Heart left ventricle (tissue), 16 donors: ENCODE data around the gene RABL6. TPM values are rescaled to one million over a fixed set of nuclear protein-coding genes. Genes with fewer than 3 reads are reported as not detected.
"Not testable (repeated sequence)": the region's sequence is repeated elsewhere in the genome, so short reads cannot be mapped to it uniquely, and the experiment has no call there.

Source experiments
- ATAC-seq, 4 donors: fragments of 200-7000 bp; cut with Tn5 transposase; one replicate each; pipeline ENCODE4 v1.9.1; 2020 to 2022; ENCODE audit warnings: moderate library complexity in 4 of 4, mild to moderate bottlenecking in 3 of 4, moderate number of reproducible peaks in 1 of 4
- DNase-seq, 5 donors: peaks; one replicate each; pipeline ENCODE4 v3.0.0-alpha.2; 2020
- H3K27ac ChIP-seq, 12 donors: fragments of 200-600 bp; sonication (generic) in 4 of 12; one replicate each; pipeline versions ENCODE4 v1.5.0 to v1.8.0; 2016 to 2022; ENCODE audit warnings: mild to moderate bottlenecking in 2 of 12
- H3K27me3 ChIP-seq, 9 donors: fragments of 200-600 bp; sonication (generic) in 2 of 9; one replicate each; pipeline versions ENCODE4 v1.5.1 to v1.8.0; 2016 to 2022; ENCODE audit warnings: mild to moderate bottlenecking in 3 of 9
- H3K36me3 ChIP-seq, 9 donors: fragments of 200-600 bp; sonication (generic) in 2 of 9; one replicate each; pipeline versions ENCODE4 v1.5.0 to v1.8.0; 2018 to 2022; ENCODE audit warnings: mild to moderate bottlenecking in 2 of 9
- H3K4me1 ChIP-seq, 12 donors: fragments of 200-600 bp; sonication (generic) in 4 of 12; one replicate each; pipeline versions ENCODE4 v1.5.0 to v1.8.0; 2016 to 2022; ENCODE audit warnings: mild to moderate bottlenecking in 3 of 12
- H3K4me3 ChIP-seq, 12 donors: fragments of 200-600 bp; sonication (generic) in 4 of 12; one replicate each; pipeline versions ENCODE4 v1.5.0 to v1.8.0; 2017 to 2022; ENCODE audit warnings: mild to moderate bottlenecking in 9 of 12, moderate library complexity in 4 of 12
- H3K9me3 ChIP-seq, 12 donors: fragments of 200-600 bp; sonication (generic) in 4 of 12; one replicate each; pipeline versions ENCODE4 v1.5.0 to v1.8.0; 2016 to 2022; ENCODE audit warnings: mild to moderate bottlenecking in 1 of 12
- POLR2A ChIP-seq, 2 donors: fragments of 450-650 bp; IDR thresholded peaks; one replicate each; pipeline ENCODE4 v1.6.1; 2017; ENCODE audit warnings: antibody characterized with exemption in 2 of 2, mild to moderate bottlenecking in 2 of 2, moderate library complexity in 2 of 2
- WGBS, 4 donors: extraction: QIAGEN DNeasy Blood & Tissue Kit in 2 of 4; methylation state at CpG; one replicate each; pipeline versions ENCODE4 v1.1.5 to v1.1.7; 2013 to 2018; 5-methylcytosine and 5-hydroxymethylcytosine counted together
- intact Hi-C, 10 donors: fragments of 100-400 bp; cut with DNase I; formaldehyde crosslinking; loops; one replicate each; pipeline versions ENCODE4 v1.11.1 to v1.14.2; 2022
- polyA plus RNA-seq, 2 donors: library from polyadenylated mRNA; stranded (reverse); fragments of 200-250 nt; gene quantifications; one replicate each; pipeline ENCODE4 v1.2.3, GENCODE V29; 2013
- total RNA-seq, 9 donors: library from RNA; depleted of rRNA in 2 of 9; stranded (reverse); fragments of >200 nt in 2 of 9; fragmentation: NEBNext Ultra II Directional in 3 of 9; extraction: Animal tissue kit (Norgen Biotek cat#: 25700) in 3 of 9; gene quantifications; one replicate each; pipeline versions ENCODE4 v1.1.0 to v1.2.4, GENCODE V29; 2016 to 2023
- TF ChIP-seq, protein P1 (sequence below), 12 donors: fragments of 200-600 bp; sonication (generic) in 4 of 12; IDR thresholded peaks; one replicate each; pipeline versions ENCODE4 v1.5.0 to v1.8.0; 2018 to 2022; ENCODE audit warnings: antibody characterized with exemption in 12 of 12, mild to moderate bottlenecking in 5 of 12
- donor health status: ischemic (EF 13 %, LVEDD 7.1; RV severe dilation, severe dysfunction).
- donor health status: healthy with polysubstance abuse.
- donor health status: DM: no; HTN: yes; CAD: no.
- donor health status: DM: no; HTN: no; CAD: no.
- donor health status: ischemic (EF 25% LVEDD 6.9; RV normal size, moderate dysfunction).
- donor health status: ischemic (EF 25% LVEDD 5.7; RV mildly dilated, moderate dysfunction).
- donor health status: healthy.
- donor health status: DM: yes; HTN: yes; CAD: no.
- donor health status: ischemic (EF 35%, LVEDD 5.7; RV mildly dilated, moderate dysfunction).
- donor health status: nonischemic (EF 11% LVEDD 7.7; RV severe dilation, severe dysfunction).
- donor health status: DM: yes; HTN: yes; CAD: no.
- donor health status: PGD.
- donor health status: ischemic (EF 29% LVEDD 5.4; RV normal size, mild dysfunction).
- donor health status: nonischemic (EF 23%, LVEDD 6.1; RV moderate dilation, normal function).

RABL6 gene
- total and polyA plus RNA-seq, 11 donors, result 59.4 to 90.8 (median 71.6) TPM

DNA sequence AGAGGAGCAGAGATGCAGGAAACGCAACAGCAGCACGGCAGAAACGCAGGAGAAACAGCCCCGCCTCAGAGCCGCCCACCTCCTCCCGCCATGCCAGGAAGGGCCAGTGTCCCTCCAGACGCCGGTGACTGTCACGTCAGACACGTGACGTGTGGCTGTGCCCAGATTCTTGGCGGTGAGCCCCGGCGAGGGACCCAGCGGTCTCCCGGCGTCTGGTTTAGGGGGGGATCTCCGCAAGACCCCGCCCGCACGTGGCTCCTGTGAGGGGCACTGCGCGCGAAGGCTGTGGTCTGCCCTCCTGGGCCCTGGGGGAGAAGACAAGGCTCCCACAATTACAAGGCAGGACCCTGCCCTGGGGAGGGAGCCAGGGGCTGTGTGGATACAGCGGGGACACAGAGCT is 47.3 kb upstream of the RABL6 start:
- H3K4me1 ChIP-seq, result peaks cover 0 to 20% (median 2%) of the 10 kb centered on the region in 12 donors
- DNase-seq (peak in 1 of 5 donors; percentile 59), ATAC-seq (no peak)
- no peak overlapping the region for H3K4me3 ChIP-seq
- intact Hi-C loops, result no loop called here
- H3K27ac ChIP-seq, result no peak overlapping the region
- peaks cover 0 to 5% (median 0%) of the 10 kb centered on the region in 9 donors for H3K27me3 ChIP-seq
- H3K36me3 ChIP-seq, result no peaks in the 10 kb centered on the region
- H3K9me3 ChIP-seq, result peaks cover 0 to 10% (median 0%) of the 10 kb centered on the region in 12 donors
- TF ChIP-seq POLR2A (IDR thresholded peaks at IDR 0.05), result no peak
- TF ChIP-seq, protein P1, sequence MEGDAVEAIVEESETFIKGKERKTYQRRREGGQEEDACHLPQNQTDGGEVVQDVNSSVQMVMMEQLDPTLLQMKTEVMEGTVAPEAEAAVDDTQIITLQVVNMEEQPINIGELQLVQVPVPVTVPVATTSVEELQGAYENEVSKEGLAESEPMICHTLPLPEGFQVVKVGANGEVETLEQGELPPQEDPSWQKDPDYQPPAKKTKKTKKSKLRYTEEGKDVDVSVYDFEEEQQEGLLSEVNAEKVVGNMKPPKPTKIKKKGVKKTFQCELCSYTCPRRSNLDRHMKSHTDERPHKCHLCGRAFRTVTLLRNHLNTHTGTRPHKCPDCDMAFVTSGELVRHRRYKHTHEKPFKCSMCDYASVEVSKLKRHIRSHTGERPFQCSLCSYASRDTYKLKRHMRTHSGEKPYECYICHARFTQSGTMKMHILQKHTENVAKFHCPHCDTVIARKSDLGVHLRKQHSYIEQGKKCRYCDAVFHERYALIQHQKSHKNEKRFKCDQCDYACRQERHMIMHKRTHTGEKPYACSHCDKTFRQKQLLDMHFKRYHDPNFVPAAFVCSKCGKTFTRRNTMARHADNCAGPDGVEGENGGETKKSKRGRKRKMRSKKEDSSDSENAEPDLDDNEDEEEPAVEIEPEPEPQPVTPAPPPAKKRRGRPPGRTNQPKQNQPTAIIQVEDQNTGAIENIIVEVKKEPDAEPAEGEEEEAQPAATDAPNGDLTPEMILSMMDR (IDR thresholded peaks at IDR 0.05), result no peak
- WGBS, 4 donors, result 45 to 62% (median 55%) methylated on average over 9 to 25 of the region's 25 CpGs

DNA sequence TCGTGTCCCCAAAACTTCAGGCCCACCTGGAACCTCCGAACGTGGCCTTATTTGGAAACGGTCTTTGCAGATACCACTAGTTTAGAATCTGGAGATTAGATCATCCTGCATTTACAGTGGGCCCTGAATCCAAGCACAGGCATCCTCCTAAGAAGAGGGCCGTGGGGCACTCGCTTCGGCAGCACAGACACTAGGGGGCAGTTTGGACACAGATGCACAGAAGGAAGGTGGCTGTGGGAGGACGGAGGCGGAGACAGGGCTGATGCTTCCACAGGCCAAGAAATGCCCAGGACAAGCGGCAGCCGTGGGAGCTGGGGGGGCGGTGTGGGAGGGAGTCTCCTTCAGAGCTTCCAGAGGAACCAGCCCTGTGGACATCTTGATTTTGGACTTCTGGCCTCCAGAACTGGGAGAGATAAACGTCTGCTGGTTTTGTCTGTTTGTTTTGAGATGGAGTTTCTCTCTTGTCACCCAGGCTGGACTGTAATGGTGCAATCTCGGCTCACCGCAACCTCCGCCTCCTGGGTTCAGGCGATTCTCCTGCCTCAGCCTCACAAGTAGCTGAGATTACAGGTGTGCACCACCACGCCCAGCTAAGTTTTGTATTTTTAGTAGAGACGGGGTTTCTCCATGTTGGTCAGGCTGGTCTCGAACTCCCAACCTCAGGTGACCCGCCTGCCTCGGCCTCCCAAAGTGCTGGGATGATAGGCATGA is 46.8 kb upstream of the RABL6 start:
- peak in 3 of 5 donors; percentile 64 to 70 (median 66) for DNase-seq
- TF ChIP-seq, protein P1 (IDR thresholded peaks at IDR 0.05), result peak in 11 of 12 donors; percentile 16 to 63 (median 44)
- H3K4me3 ChIP-seq, H3K9me3 ChIP-seq, intact Hi-C loops, H3K27me3 ChIP-seq, H3K36me3 ChIP-seq, H3K27ac ChIP-seq: not testable (repeated sequence)
- 41 to 51% (median 42%) methylated on average over 20 to 22 of the region's 22 CpGs for WGBS, 4 donors
- peaks cover 0 to 20% (median 2%) of the 10 kb centered on the region in 12 donors for H3K4me1 ChIP-seq
- peak; percentile 27 to 40 (median 30) for ATAC-seq

DNA sequence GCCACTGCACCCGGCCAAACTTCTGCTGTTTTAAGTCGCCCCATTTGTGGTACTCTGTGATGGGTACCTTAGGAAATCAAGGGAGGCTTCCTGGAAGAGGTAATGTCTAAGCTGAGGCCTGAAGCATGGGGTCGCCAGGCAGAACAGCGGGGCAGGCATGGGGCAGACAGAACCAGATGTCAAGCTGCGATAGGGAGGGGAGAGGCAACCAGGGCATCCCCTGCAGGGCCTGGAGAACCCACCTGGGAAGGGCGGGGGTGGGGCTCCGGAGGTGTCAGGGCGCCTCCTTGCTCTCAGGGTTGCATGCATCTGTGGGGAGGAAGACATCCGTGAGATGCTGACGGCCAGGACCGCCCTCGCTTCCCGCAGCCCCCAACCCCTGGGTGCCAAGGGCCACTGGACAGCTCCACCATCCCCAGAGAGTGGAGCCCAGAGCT is 46.2 kb upstream of the RABL6 start:
- TF ChIP-seq, protein P1 (IDR thresholded peaks at IDR 0.05), result no peak
- no peak for TF ChIP-seq POLR2A (IDR thresholded peaks at IDR 0.05)
- whole genome bisulfite sequencing, 4 donors, result 70 to 82% (median 79%) methylated on average over 4 to 13 of the region's 13 CpGs
- peak in 1 of 5 donors; percentile 53 for DNase-seq
- Histone ChIP-seq H3K4me3 (no peak overlapping the region), H3K27ac (no peak overlapping the region), H3K36me3 (no peaks in the 10 kb centered on the region), H3K27me3 (peaks cover 0 to 5% (median 0%) of the 10 kb centered on the region in 9 donors), H3K4me1 (peaks cover 0 to 20% (median 2%) of the 10 kb centered on the region in 12 donors), H3K9me3 (no peaks in the 10 kb centered on the region)
- intact Hi-C loops, result no loop called here
- no peak for ATAC-seq

DNA sequence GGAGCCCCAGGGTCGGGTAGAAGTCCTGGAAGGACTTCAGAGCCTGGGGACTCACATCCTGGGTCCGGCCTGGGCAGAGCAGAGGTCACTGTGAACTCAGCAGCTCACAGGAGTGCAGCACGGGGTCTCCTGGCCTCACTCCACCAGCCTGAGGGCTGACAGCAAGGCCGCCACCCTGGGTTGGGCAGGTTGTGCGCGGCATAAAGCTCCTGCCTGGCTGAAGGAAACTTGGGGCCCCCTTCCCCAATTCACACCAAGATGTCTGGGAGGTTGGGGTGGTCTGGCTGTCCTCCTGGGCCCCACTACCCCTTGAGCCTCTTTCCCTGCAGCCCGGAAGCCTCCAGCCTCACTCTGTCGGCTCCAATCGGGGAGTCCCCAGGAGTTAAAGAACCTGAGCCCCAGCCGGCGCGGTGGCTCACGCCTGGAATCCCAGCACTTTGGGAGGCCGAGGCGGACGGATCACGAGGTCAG is 45.5 kb upstream of the RABL6 start:
- TF ChIP-seq, protein P1 (IDR thresholded peaks at IDR 0.05), result no peak
- no peak for TF ChIP-seq POLR2A (IDR thresholded peaks at IDR 0.05)
- DNase-seq (no peak), ATAC-seq (no peak)
- H3K4me3 ChIP-seq, result no peak overlapping the region
- intact Hi-C loops, result no loop called here
- H3K27ac ChIP-seq, result no peak overlapping the region
- peaks cover 0 to 5% (median 0%) of the 10 kb centered on the region in 9 donors for H3K27me3 ChIP-seq
- H3K9me3 ChIP-seq, result no peaks in the 10 kb centered on the region
- 78 to 87% (median 86%) methylated on average over 15 to 17 of the region's 17 CpGs for WGBS, 4 donors
- H3K36me3 ChIP-seq, result no peaks in the 10 kb centered on the region
- peaks cover 0 to 20% (median 2%) of the 10 kb centered on the region in 12 donors for H3K4me1 ChIP-seq
